PFSK-1 (cell line): ENCODE data around the gene CLSTN1.

Experiments
- FOXP2 ChIP-seq: optimal IDR thresholded peaks from 2 replicates; pipeline ENCODE3; 2011; ENCODE audit warnings: borderline replicate concordance, control low read depth, inconsistent platforms; ENCODE audit not compliant: insufficient read depth; ENCODE audit errors: extremely low read length, extremely low read depth
- POLR2AphosphoS5 ChIP-seq: IDR thresholded peaks from 2 replicates; pipeline ENCODE4 v1.6.1; 2012; ENCODE audit warnings: low read depth, mild to moderate bottlenecking, control low read depth, low read length, moderate library complexity
- REST ChIP-seq, 2 experiments: IDR thresholded peaks; 2 replicates each; pipeline versions ENCODE4 v1.6.1 to v1.8.0; 2011 to 2012; ENCODE audit warnings: low read depth in 2 of 2, low read length in 2 of 2, control low read depth in 1 of 2, inconsistent platforms in 1 of 2, mild to moderate bottlenecking in 1 of 2, moderate library complexity in 1 of 2; ENCODE audit not compliant: insufficient read depth in 1 of 2
- SIN3A ChIP-seq: IDR thresholded peaks from 2 replicates; pipeline ENCODE4 v1.6.1; 2012; ENCODE audit warnings: mild to moderate bottlenecking, low read length, moderate library complexity, borderline replicate concordance; ENCODE audit not compliant: insufficient read depth
- TAF1 ChIP-seq: IDR thresholded peaks from 2 replicates; pipeline ENCODE4 v1.6.1; 2012; ENCODE audit warnings: low read length, control low read depth, borderline replicate concordance; ENCODE audit not compliant: insufficient read depth

Gene CLSTN1

GRCh38 chr1:9842781-9843575 lies 19.2 kb upstream of the CLSTN1 start:
- TF ChIP-seq FOXP2 (no peak), SIN3A (no peak), REST (IDR thresholded peaks at IDR 0.05; ENCODE audit: insufficient read depth in 1 of 2, low read depth in 2 of 2, low read length in 2 of 2) (no peak)

GRCh38 chr1:9842073-9842711 lies 18.4 kb upstream of the CLSTN1 start:
- TF ChIP-seq TAF1 (no peak), FOXP2 (no peak), REST (IDR thresholded peaks at IDR 0.05; ENCODE audit: insufficient read depth in 1 of 2, low read depth in 2 of 2, low read length in 2 of 2) (no peak), SIN3A (no peak), POLR2AphosphoS5 (no peak)

- TF ChIP-seq TAF1 (no peak), REST (IDR thresholded peaks at IDR 0.05; ENCODE audit: insufficient read depth in 1 of 2, low read depth in 2 of 2, low read length in 2 of 2) (no peak), POLR2AphosphoS5 (no peak), FOXP2 (no peak), SIN3A (no peak)
Measured at GRCh38 chr1:9841460-9841859, 17.7 kb upstream of the CLSTN1 start.

GRCh38 chr1:9840176-9840575 lies 16.4 kb upstream of the CLSTN1 start:
- TF ChIP-seq TAF1, result no peak
- no peak for TF ChIP-seq POLR2AphosphoS5
- no peak for TF ChIP-seq SIN3A
- TF ChIP-seq REST (IDR thresholded peaks at IDR 0.05; ENCODE audit: insufficient read depth in 1 of 2, low read depth in 2 of 2, low read length in 2 of 2), result no peak
- TF ChIP-seq FOXP2, result no peak
